ENCODE measurements around the gene TNFSF15.

The TNFSF15 gene

DNA sequence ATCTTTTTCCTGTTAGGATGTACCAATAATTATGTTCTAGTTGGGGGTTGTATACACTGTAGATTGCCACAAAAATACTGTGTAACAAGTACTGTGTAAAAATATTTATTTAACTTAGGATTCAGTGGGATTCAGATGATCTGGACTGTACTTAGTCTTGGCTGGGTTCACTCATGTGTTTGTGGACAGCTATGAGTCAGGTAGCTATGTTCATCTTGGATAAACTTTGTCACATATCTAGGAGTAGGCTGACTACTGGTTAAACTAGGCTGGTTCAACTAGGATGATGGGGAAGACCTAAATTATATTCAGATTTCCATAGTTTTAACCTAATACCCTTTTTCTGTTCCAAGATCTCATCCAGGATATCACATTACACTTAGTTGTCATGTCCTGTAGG lies 32.1 kb upstream of the TNFSF15 start:
- TF ChIP-seq RARB (CRISPR knock-in tag; IDR thresholded peaks at IDR 0.05), result no peak
- no peak for ATAC-seq

- no peak for ATAC-seq
- no peak for TF ChIP-seq ARNTL (CRISPR knock-in tag; IDR thresholded peaks at IDR 0.05; ENCODE audit: borderline replicate concordance, low read depth)
- no peak for TF ChIP-seq RARB (CRISPR knock-in tag; IDR thresholded peaks at IDR 0.05)
- TF ChIP-seq TCF4 (CRISPR knock-in tag; IDR thresholded peaks at IDR 0.05; ENCODE audit: borderline replicate concordance), result no peak
- no peak for TF ChIP-seq CSDC2 (CRISPR knock-in tag; IDR thresholded peaks at IDR 0.05)
- no peak for TF ChIP-seq ZFP30 (CRISPR knock-in tag; IDR thresholded peaks at IDR 0.05)
- no peak for TF ChIP-seq ZNF70 (CRISPR knock-in tag; IDR thresholded peaks at IDR 0.05)
- no peak for TF ChIP-seq PPARA (CRISPR knock-in tag; IDR thresholded peaks at IDR 0.05; ENCODE audit: borderline replicate concordance)
- no peak for TF ChIP-seq TSHZ2 (CRISPR knock-in tag; IDR thresholded peaks at IDR 0.05)
- no peak for TF ChIP-seq ISL1 (CRISPR knock-in tag; IDR thresholded peaks at IDR 0.05)
- TF ChIP-seq ZFP3 (CRISPR knock-in tag; IDR thresholded peaks at IDR 0.05), result no peak
- no peak for TF ChIP-seq ZC3H10 (CRISPR knock-in tag; IDR thresholded peaks at IDR 0.05)
- TF ChIP-seq, protein P1, sequence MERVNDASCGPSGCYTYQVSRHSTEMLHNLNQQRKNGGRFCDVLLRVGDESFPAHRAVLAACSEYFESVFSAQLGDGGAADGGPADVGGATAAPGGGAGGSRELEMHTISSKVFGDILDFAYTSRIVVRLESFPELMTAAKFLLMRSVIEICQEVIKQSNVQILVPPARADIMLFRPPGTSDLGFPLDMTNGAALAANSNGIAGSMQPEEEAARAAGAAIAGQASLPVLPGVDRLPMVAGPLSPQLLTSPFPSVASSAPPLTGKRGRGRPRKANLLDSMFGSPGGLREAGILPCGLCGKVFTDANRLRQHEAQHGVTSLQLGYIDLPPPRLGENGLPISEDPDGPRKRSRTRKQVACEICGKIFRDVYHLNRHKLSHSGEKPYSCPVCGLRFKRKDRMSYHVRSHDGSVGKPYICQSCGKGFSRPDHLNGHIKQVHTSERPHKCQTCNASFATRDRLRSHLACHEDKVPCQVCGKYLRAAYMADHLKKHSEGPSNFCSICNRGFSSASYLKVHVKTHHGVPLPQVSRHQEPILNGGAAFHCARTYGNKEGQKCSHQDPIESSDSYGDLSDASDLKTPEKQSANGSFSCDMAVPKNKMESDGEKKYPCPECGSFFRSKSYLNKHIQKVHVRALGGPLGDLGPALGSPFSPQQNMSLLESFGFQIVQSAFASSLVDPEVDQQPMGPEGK (CRISPR knock-in tag; IDR thresholded peaks at IDR 0.05; ENCODE audit: borderline replicate concordance), result no peak
- no peak for TF ChIP-seq ESRRG (CRISPR knock-in tag; IDR thresholded peaks at IDR 0.05)
- TF ChIP-seq SNAI2 (CRISPR knock-in tag; IDR thresholded peaks at IDR 0.05), result no peak
- TF ChIP-seq ZNF565 (CRISPR knock-in tag; conservative IDR thresholded peaks at IDR 0.05; ENCODE audit: low read depth), result no peak
- TF ChIP-seq TOX (CRISPR knock-in tag; IDR thresholded peaks at IDR 0.05; ENCODE audit: borderline replicate concordance), result no peak
- TF ChIP-seq, protein P2, sequence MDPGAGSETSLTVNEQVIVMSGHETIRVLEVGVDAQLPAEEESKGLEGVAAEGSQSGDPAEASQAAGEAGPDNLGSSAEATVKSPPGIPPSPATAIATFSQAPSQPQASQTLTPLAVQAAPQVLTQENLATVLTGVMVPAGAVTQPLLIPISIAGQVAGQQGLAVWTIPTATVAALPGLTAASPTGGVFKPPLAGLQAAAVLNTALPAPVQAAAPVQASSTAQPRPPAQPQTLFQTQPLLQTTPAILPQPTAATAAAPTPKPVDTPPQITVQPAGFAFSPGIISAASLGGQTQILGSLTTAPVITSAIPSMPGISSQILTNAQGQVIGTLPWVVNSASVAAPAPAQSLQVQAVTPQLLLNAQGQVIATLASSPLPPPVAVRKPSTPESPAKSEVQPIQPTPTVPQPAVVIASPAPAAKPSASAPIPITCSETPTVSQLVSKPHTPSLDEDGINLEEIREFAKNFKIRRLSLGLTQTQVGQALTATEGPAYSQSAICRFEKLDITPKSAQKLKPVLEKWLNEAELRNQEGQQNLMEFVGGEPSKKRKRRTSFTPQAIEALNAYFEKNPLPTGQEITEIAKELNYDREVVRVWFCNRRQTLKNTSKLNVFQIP (CRISPR knock-in tag; IDR thresholded peaks at IDR 0.05; ENCODE audit: borderline replicate concordance, low read depth), result no peak
- TF ChIP-seq, protein P3, sequence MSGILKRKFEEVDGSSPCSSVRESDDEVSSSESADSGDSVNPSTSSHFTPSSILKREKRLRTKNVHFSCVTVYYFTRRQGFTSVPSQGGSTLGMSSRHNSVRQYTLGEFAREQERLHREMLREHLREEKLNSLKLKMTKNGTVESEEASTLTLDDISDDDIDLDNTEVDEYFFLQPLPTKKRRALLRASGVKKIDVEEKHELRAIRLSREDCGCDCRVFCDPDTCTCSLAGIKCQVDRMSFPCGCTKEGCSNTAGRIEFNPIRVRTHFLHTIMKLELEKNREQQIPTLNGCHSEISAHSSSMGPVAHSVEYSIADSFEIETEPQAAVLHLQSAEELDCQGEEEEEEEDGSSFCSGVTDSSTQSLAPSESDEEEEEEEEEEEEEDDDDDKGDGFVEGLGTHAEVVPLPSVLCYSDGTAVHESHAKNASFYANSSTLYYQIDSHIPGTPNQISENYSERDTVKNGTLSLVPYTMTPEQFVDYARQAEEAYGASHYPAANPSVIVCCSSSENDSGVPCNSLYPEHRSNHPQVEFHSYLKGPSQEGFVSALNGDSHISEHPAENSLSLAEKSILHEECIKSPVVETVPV (CRISPR knock-in tag; IDR thresholded peaks at IDR 0.05), result no peak
- TF ChIP-seq, protein P4, sequence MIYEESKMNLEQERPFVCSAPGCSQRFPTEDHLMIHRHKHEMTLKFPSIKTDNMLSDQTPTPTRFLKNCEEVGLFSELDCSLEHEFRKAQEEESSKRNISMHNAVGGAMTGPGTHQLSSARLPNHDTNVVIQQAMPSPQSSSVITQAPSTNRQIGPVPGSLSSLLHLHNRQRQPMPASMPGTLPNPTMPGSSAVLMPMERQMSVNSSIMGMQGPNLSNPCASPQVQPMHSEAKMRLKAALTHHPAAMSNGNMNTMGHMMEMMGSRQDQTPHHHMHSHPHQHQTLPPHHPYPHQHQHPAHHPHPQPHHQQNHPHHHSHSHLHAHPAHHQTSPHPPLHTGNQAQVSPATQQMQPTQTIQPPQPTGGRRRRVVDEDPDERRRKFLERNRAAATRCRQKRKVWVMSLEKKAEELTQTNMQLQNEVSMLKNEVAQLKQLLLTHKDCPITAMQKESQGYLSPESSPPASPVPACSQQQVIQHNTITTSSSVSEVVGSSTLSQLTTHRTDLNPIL (CRISPR knock-in tag; IDR thresholded peaks at IDR 0.05; ENCODE audit: low read depth), result no peak
Measured at GRCh38 chr9:114836769-114837168, 30.9 kb upstream of the TNFSF15 start.

DNA sequence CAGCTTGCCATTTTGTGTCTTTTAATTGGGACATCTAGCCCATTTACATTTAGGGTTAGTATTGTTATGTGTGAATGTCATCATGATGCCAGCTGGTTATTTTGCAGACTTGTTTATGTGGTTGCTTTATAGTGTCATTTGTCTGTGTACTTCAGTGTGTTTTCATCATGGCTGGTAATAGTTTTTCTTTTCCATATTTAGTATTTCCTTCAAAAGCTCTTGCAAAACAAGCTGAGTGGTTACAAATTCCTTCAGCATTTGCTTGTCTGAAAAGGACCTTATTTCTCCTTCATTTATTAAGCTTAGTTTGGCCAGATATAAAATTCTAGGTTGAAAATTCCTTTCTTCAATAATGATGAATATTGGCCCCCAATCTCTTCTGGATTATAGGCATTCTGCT lies 28.5 kb upstream of the TNFSF15 start:
- ATAC-seq, result no peak
- TF ChIP-seq PPARA (CRISPR knock-in tag; IDR thresholded peaks at IDR 0.05; ENCODE audit: borderline replicate concordance), result no peak

GRCh38 chr9:114830546-114830945 lies 24.7 kb upstream of the TNFSF15 start:
- no peak for ATAC-seq
- no peak for TF ChIP-seq ZNF70 (CRISPR knock-in tag; IDR thresholded peaks at IDR 0.05)
- TF ChIP-seq, protein P4 (CRISPR knock-in tag; IDR thresholded peaks at IDR 0.05; ENCODE audit: low read depth), result no peak
- no peak for TF ChIP-seq ZNF565 (CRISPR knock-in tag; conservative IDR thresholded peaks at IDR 0.05; ENCODE audit: low read depth)
- no peak for TF ChIP-seq TOX (CRISPR knock-in tag; IDR thresholded peaks at IDR 0.05; ENCODE audit: borderline replicate concordance)
- no peak for TF ChIP-seq GLIS3 (CRISPR knock-in tag; IDR thresholded peaks at IDR 0.05)
- TF ChIP-seq TCF4 (CRISPR knock-in tag; IDR thresholded peaks at IDR 0.05; ENCODE audit: borderline replicate concordance), result no peak
- no peak for TF ChIP-seq ESRRG (CRISPR knock-in tag; IDR thresholded peaks at IDR 0.05)
- no peak for TF ChIP-seq PPARA (CRISPR knock-in tag; IDR thresholded peaks at IDR 0.05; ENCODE audit: borderline replicate concordance)
- no peak for TF ChIP-seq CSDC2 (CRISPR knock-in tag; IDR thresholded peaks at IDR 0.05)
- no peak for TF ChIP-seq ARNTL (CRISPR knock-in tag; IDR thresholded peaks at IDR 0.05; ENCODE audit: borderline replicate concordance, low read depth)
- no peak for TF ChIP-seq RARB (CRISPR knock-in tag; IDR thresholded peaks at IDR 0.05)
- no peak for TF ChIP-seq ZNF8 (CRISPR knock-in tag; IDR thresholded peaks at IDR 0.05)
- TF ChIP-seq, protein P3 (CRISPR knock-in tag; IDR thresholded peaks at IDR 0.05), result no peak
- TF ChIP-seq, protein P2 (CRISPR knock-in tag; IDR thresholded peaks at IDR 0.05; ENCODE audit: borderline replicate concordance, low read depth), result no peak
- TF ChIP-seq BACH2 (CRISPR knock-in tag; IDR thresholded peaks at IDR 0.05; ENCODE audit: borderline replicate concordance), result no peak

All from SK-N-SH treated with all-trans-retinoic acid at 6 μM for 48 hours (cell line).